Omental fat pad (tissue), 4 donors: ENCODE results near the gene TUBB2A. TPM values are rescaled to one million over a fixed set of nuclear protein-coding genes. Genes with fewer than 3 reads are reported as not detected.
"Not testable (repeated sequence)": the region's sequence is repeated elsewhere in the genome, so short reads cannot be mapped to it uniquely, and the experiment has no call there.

Experiments used
- ATAC-seq: fragments of 150-250 bp; one replicate; pipeline ENCODE4 v1.9.1; 2016; ENCODE audit warnings: mild to moderate bottlenecking, moderate library complexity; ENCODE audit not compliant: low FRiP score
- DNase-seq: peaks from one replicate; pipeline ENCODE4 v3.0.0-alpha.2; 2019; ENCODE audit warnings: low spot score
- CTCF ChIP-seq, 3 donors: fragments of 450-650 bp; IDR thresholded peaks; one replicate each; pipeline ENCODE4 v1.5.1; 2016 to 2017; ENCODE audit warnings: antibody characterized with exemption in 3 of 3, mild to moderate bottlenecking in 3 of 3, moderate library complexity in 2 of 3
- total RNA-seq, 4 donors: library from RNA; depleted of rRNA; stranded (reverse); fragments of >200 nt; gene quantifications; one replicate each; pipeline ENCODE4 v1.1.0, GENCODE V29; 2016

TUBB2A gene
- total RNA-seq, 4 donors from 2014 or later, result 62.4 to 134 (median 97.8) TPM

- no peak for TF ChIP-seq CTCF (IDR thresholded peaks at IDR 0.05)
- ATAC-seq, result no peak
- no peak for DNase-seq
Measured at GRCh38 chr6:3200682-3201081, 43.3 kb upstream of the TUBB2A start.

GRCh38 chr6:3199382-3199781 lies 42.0 kb upstream of the TUBB2A start:
- ATAC-seq (no peak), DNase-seq (no peak)
- no peak for TF ChIP-seq CTCF (IDR thresholded peaks at IDR 0.05)

GRCh38 chr6:3197734-3198133 lies 40.4 kb upstream of the TUBB2A start:
- not testable (repeated sequence) for DNase-seq, ATAC-seq

GRCh38 chr6:3196770-3197169 lies 39.4 kb upstream of the TUBB2A start:
- TF ChIP-seq CTCF (IDR thresholded peaks at IDR 0.05), result no peak
- ATAC-seq (no peak), DNase-seq (no peak)

GRCh38 chr6:3195695-3196497 lies 38.6 kb upstream of the TUBB2A start:
- DNase-seq (no peak), ATAC-seq (peak; percentile 32)
- TF ChIP-seq CTCF (IDR thresholded peaks at IDR 0.05), result no peak

- no peak for TF ChIP-seq CTCF (IDR thresholded peaks at IDR 0.05)
- DNase-seq (no peak), ATAC-seq (no peak)
Measured at GRCh38 chr6:3195420-3195694, 38.0 kb upstream of the TUBB2A start.

- no peak for ATAC-seq
- TF ChIP-seq CTCF (IDR thresholded peaks at IDR 0.05), result no peak
- no peak for DNase-seq
Measured at GRCh38 chr6:3194535-3195419, 37.4 kb upstream of the TUBB2A start.
